HG02870 (cell line): Measurements from ENCODE around the gene CES4A.
"Not testable (repeated sequence)": the region's sequence is repeated elsewhere in the genome, so short reads cannot be mapped to it uniquely, and the experiment has no call there.

Experiments
- ATAC-seq: cut with Tn5 transposase; IDR thresholded peaks from one replicate; pipeline ENCODE4 v1.9.1; 2021; ENCODE audit warnings: mild to moderate bottlenecking, moderate library complexity; ENCODE audit not compliant: unreplicated experiment

Gene CES4A

DNA sequence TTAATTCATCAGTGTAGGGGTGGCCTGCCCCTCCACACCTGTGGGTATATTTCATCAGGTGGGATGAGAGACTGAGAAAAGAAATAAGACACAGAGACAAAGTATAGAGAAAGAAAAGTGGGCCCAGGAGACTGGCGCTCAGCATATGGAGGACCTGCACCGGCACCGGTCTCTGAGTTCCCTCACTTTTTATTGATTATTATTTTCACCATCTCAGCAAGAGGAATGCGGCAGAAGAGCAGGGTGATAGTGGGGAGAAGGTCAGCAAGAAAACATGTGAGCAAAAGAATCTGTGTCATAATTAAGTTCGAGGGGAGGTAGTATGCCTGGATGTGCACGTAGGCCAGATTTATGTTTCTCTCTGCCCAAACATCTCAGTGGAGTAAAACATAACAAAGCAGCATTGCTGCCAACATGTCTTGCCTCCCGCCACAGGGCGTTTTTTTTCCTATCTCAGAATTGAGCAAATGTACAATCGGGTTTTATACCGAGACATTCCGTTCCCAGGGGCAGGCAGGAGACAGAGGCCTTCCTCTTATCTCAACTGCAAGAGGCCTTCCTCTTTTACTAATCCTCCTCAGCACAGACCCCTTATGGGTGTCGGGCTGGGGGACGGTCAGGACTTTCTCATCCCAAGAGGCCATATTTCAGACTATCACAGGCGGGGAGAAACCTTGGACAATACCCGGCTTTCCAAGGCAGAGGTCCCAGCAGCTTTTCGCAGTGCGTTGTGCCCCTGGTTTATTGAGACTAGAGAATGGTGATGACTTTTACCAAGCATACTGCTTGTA is 32.8 kb upstream of the CES4A start:
- ATAC-seq: not testable (repeated sequence)

DNA sequence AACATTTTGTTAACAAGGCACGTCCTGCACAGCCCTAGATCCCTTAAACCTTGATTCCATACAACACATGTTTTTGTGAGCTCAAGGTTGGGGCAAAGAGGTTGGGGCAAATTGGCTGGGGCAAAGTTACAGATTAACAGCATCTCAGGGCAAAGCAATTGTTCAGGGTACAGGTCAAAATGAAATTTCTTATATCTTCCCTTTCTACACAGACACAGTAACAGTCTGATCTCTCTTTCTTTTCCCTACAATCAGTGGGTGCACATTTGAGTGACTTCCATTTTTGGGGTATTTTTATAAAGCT is 32.3 kb upstream of the CES4A start:
- ATAC-seq: not testable (repeated sequence)

DNA sequence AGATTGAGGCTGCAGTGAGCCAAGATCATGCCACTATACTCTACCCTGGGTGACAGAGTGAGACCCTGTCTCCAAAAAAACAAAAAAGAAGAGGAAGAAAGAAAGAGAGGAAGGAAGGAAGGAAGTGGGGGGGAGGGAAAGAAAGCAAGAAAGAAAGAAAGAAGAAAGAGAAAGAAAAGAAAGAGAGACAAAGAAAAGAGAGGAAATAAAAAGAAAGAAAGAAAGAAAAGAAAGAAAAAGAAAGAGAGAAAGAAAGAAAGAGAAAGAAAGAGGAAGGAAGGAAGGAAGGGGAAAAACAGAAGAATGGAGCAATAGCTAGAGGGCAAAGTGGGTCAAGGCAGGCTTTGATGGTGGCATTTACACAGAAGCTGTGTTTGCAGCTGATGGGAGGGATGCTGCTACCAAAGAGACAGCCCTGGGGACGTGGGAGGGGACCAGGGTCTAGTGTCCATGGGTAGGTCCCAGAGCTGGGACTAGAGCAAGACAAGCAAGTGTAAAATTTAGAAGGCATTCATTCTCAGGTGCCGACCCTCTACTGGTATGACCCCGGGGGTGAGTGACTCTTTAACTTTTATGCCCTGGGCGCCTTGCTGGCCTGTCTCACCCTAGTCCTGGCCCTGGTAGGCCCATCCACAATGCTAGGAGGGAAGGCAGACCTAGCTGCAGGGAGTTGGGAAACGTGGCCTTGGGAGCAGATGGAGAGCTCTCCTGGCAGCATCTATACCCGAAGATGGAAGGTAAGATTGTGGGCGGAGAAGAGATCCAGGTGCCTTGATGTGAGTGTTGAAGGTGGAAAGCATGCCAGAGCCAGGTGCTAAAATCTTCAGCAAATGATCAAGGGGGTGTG is 29.3 kb upstream of the CES4A start:
- no peak for ATAC-seq

DNA sequence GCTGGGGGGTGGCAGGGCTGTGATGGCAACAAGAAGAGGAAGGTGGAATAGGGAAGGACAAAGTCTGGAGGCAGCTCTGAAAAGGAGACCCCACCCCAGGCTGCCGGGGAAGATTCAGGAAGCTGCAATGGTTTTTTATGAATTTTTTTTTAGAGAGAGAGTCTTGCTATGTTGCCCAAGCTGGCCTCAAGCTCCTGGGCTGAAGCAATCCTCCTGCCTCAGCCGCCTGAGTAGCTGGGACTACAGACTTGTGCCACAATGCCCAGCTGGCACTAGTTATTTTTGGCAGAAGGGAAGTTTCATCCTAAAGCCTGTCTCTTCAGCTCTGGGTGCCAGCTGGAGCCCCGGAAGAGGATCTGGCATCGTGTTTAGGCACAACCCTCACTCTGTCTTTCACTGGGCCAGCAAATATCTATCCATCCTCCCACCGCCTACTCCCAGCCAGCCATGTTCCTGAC is 28.7 kb upstream of the CES4A start:
- no peak for ATAC-seq

DNA sequence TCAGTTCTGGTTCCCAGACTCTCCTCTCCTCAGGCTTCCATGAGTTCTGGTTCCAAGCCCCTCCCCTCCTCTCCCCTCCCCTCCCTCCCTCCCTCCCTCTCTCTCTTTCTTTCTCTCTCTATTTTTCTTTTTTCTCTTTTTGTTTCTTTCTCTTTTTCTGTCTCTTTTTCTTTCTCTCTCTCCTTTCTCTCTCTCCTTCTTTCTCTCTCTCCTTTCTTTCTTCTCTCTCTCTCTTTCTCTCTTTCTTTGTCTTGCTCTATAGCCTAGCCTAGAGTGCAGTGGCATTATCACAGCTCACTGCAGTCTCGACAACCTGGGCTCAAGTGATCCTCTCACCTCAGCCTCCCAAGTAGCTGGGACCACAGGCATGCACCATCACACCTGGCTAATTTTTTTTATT is 28.1 kb upstream of the CES4A start:
- ATAC-seq: no peak

DNA sequence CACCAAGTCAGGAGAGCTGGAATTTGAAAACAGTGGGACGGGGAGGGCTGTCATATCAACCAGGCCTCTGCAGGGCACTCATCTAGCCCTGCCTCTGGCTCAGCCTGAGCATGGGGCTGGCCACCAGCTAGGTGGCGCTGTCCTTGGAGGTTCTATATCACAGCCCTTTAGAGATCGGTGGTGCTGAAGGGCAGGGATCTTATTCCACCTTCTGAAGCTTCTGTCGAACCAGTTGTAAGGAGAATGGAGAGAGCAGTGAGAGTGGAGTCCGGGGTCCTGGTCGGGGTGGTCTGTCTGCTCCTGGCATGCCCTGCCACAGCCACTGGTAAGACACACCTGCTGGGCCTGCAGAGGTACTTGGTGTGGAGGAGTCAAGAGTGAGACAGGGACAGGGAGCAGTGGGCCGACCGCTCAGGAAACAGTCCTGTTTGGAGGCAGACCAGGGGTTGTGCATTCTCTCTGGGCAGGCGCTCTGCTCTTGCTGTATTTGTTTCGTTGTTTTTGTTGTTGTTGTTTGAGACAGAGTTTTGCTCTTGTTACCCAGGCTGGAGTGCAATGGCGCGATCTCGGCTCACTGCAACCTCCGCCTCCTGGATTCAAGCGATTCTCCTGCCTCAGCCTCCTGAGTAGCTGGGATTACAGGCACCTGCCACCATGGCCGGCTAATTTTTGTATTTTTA is 27.2 kb upstream of the CES4A start, which contains the start of gene CES3:
Gene CES3, plus strand, starts transcription at position 202 of the 680 bp plus-strand sequence. Its CDS starts 42 bp downstream, at position 244.
- ATAC-seq: peak; percentile 69

DNA sequence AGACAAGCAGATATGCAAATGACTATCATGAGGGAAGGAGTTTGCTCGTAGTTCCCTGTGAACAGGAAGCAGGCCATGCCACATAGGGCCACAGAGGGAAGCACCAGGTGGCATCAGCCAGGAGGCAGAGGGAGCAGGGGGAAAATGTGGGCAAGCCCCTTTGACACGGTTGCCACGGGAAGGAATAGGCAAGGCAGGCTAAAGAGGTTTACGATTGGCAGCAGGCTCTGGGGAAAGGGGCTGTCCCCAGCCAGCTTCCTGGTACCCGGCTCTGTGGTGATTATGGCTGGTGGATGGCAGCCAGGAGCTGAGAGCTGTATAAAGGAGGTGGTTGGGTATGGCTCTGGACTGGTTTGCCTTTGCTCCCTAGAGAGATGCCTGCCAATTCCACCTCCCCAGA is 26.5 kb upstream of the CES4A start:
- no peak for ATAC-seq

DNA sequence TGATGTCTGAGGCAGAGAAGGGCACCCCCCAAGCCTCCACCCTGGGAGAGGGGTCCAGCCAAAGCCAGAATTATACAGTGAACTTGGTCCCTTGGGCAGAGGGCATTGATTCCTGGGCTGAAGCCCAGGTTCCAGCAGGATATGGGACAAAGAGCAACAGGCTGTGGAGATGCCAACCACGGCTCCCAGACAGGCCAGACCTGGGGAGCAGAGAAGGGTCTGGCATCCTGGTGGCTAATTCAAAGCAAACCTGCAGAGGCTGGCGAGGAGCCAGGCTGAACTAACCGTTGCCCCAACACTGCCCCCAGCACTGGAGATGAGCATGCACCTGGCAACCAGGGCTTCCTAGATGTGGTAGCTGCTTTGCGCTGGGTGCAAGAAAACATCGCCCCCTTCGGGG is 24.3 kb upstream of the CES4A start:
- no peak for ATAC-seq

DNA sequence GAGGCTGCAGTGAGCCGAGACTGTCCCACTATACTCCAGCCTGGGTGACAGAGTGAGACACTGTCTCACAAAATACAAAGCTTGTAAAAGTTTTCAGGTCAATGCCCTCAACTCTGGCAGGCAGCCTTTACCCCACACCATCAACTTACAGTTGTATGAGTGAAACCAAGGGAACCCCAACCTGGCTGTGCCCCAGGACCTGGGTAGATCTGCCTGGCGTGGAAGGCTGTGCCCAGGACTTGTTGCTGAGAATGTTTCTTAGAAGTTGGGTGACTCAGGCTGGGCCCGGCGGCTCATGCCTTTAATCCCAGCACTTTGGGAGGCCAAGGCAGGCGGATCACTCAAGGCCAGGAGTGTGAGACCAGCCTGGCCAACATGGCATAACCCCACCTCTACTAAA is 19.5 kb upstream of the CES4A start:
- ATAC-seq: no peak

DNA sequence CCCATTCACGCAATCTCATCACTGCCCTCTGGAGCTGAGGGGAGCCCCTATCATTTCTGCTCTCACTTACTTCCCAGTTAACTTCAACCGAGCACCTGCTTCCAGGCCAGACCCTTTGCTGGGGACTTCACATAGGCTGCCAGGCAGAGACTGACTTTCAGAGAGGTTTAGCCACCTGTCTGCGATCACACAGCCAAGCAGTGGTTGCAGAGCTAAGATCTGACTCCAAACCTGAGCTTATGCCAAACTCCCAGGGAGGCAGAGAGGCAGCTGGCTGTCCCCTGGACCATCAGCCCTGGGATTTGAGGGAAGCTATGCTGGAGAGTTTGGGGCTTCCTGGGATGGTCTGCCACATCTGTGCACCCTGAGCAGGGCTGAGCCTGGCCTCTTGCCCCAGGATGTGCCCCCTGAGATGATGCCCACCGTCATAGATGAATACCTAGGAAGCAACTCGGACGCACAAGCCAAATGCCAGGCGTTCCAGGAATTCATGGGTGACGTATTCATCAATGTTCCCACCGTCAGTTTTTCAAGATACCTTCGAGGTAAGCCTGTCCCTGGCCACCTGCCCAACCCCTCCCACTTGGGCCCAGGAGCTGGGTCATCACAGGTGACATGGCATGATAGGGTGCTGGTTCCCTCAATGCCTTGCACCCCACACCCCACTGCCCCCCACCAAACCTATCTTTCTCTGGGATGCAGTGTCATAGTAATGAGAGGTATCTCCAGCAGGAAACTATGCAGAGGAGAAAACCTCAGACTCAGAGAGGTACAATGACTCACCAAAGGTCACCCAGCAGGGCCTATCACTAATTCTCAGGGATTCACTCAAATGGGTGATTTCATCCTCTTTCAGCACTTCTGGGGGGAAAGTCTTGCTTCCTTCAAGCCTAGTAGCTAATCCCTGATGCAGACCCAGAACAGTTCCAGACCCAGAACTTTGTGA is 17.3 kb upstream of the CES4A start:
- no peak for ATAC-seq

DNA sequence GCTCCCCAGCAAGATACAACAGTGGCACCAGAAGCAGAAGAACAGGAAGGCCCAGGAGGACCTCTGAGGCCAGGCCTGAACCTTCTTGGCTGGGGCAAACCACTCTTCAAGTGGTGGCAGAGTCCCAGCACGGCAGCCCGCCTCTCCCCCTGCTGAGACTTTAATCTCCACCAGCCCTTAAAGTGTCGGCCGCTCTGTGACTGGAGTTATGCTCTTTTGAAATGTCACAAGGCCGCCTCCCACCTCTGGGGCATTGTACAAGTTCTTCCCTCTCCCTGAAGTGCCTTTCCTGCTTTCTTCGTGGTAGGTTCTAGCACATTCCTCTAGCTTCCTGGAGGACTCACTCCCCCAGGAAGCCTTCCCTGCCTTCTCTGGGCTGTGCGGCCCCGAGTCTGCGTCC is 15.4 kb upstream of the CES4A start:
- no peak for ATAC-seq

DNA sequence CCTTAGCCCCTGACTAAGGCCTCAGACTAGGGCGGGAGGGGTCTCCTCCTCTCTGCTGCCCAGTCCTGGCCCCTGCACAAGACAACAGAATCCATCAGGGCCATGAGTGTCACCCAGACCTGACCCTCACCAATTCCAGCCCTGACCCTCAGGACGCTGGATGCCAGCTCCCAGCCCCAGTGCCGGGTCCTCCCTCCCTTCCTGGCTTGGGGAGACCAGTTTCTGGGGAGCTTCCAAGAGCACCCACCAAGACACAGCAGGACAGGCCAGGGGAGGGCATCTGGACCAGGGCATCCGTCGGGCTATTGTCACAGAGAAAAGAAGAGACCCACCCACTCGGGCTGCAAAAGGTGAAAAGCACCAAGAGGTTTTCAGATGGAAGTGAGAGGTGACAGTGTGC is 14.7 kb upstream of the CES4A start:
- no peak for ATAC-seq

DNA sequence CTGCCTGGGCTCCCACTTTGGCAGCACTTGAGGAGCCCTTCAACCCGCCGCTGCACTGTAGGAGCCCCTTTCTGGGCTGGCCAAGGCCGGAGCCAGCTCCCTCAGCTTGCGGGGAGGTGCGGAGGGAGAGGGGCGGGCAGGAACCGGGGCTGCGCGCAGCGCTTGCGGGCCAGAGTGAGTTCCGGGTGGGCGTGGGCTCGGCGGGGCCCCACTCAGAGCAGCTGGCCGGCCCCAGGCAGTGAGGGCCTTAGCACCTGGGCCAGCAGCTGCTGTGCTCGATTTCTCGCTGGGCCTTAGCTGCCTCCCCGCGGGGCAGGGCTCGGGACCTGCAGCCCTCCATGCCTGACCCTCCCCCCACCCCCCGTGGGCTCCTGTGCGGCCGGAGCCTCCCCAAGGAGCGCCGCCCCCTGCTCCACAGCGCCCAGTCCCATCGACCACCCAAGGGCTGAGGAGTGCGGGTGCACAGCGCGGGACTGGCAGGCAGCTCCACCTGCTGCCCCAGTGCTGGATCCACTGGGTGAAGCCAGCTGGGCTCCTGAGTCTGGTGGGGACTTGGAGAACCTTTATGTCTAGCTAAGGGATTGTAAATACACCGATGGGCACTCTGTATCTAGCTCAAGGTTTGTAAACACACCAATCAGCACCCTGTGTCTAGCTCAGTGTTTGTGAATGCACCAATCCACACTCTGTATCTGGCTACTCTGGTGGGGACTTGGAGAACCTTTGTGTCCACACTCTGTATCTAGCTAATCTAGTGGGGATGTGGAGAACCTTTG is 14.0 kb upstream of the CES4A start:
- ATAC-seq: not testable (repeated sequence)

DNA sequence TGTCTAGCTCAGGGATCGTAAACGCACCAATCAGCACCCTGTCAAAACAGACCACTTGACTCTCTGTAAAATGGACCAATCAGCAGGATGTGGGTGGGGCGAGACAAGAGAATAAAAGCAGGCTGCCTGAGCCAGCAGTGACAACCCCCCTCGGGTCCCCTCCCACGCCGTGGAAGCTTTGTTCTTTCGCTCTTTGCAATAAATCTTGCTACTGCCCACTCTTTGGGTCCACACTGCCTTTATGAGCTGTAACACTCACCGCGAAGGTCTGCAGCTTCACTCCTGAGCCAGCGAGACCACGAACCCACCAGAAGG is 13.5 kb upstream of the CES4A start:
- ATAC-seq: not testable (repeated sequence)

DNA sequence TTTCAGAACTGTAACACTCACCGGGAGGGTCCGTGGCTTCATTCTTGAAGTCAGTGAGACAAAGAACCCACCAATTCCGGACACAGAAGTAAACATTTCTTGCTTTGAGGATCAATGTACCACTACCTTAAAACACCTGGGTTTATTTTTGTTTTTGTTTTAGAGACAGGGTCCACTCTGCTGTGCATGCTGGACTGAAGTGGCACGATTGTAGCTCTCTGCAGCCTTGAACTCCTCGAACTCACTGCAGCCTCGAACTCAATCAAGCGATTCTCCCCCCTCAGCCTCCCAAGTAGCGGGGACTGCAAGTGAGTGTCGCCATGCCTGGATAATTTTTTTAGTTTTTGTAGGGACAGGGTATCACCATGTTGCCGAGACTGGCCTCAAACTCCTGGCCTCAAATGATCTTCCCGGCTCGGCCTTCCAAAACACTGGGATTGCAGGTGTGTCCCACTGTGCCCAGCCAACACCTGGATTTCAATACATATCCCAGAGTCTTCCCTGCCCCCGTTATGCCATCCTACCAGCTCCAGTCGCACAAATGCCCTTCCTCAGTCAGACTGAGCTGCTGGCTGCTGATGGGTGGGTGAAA is 13.0 kb upstream of the CES4A start:
- ATAC-seq: no peak

DNA sequence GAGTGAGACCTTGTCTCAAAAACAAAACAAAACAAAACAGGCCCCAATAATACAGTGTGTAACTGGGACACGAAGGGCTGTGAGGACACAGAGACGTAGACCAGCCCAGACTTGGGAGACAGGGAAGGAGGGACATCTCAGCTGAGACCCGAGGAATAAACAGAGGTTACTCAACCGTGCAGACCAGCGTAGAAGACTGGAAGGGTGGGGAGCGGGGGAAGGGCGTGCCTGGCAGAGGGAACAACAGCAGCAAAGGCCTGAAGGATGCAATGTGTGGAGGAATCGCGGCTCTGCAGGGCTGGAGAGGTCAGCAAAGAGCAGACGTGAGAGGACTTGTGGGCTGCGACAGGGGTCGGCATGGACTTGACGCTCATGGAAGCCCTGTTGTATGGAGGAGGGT is 11.6 kb upstream of the CES4A start:
- ATAC-seq: no peak

DNA sequence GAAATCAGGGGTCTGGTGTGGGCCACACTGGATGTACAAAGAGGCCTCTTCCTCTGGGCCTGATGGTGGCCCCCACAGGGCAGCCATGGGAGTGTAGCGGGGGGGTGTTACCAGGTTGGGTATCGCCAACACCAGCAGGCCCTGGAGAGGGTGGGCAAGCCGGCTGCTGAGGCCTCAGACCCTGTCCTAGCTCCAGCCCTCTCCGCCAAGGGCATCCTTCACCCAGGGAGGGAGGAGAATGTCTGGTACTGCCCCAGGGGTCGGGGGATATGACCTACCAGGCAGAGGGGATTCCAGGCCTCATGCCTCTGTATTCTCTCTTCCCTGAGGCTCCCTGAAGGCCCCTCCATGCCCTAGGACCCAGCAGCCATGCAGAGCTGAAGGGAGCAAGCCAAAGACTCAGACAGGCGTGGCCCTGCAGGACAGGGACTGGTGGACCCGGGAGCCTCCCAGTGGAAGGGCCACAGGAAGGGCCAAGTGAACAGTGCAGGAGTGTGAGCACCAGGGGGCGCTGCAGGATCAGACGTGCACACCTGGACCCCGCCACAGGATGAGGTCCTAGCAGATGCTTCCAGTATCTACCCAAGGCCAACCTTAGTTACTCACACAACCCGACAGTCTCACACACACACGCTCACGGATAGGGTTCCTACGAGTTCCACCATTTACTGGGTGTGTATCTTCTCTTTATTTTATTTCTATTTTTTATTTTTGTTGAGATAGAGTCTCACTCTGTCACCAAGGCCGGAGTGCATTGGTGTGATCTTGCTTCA is 10.9 kb upstream of the CES4A start:
- ATAC-seq: peak; percentile 70

DNA sequence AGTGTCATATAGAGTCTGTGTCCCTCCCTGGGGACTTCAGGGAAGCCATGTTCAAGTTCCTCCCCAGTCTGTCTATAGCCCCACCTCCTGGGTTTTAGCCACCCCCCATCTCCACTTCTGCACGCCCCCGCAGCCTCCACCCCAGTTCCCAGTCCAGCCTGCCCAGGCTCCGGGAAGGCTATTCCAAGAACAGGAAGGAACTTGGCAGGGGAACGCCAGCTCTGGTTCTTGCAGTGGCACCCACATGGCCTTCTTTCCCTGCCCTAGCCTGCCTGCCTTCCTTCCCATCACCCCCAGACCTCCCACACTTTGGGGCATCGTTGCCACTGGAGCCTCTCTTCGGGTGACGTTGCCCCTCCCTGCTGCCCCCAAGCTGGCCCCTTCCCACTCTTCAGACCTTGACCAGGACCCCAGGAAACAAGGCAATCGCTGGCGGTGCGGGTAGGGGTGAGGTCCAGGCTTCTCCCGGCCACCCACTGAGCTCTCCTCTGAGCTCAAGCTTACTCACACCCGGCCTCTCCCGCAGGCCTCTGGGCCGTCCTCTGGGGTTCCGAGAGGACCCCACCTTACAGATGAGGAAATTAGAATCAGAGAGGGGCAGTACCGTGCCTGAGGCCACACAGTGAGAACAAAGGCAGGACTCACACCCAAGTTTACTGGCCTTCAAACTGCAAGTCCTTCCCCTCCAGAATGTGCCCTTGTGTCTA is 9.2 kb upstream of the CES4A start:
- no peak for ATAC-seq
